ENCODE data around the gene TEAD1.
"Not testable (repeated sequence)": the region's sequence is repeated elsewhere in the genome, so short reads cannot be mapped to it uniquely, and the experiment has no call there.

TEAD1 gene

DNA sequence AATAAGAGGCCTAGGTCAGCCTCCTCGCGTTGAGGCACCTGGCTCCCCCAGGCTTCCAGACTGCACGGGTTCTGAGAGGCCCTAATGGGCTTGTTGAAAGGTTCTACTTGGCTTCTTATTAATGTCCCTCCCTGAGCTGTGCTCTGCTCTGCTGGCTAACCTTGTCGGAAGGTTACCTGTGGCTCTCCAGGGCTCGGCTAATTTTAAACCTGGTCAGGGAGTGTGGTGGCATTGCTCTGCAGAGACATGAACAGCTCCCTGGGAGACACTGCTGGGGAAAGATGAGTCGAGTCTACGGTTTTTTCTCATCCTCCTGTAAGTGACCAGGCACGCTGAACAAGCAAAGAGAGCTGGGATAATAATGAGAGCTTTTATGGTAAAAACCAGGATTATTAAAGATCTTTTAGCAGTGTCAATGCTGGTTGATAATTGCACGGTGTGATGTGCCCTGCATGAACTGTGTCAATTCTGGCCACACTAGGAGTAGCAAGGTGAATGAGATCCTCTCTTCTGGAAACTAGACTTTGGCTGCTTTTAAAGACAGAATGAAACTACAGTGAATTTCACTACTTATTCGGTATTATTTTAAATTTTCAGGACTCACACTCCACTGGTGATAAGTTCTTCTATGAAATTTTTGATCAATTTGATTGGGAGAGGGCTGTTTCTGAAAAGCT lies 70.7 kb downstream of the TEAD1 start:
- DNase-seq, result no peak

DNA sequence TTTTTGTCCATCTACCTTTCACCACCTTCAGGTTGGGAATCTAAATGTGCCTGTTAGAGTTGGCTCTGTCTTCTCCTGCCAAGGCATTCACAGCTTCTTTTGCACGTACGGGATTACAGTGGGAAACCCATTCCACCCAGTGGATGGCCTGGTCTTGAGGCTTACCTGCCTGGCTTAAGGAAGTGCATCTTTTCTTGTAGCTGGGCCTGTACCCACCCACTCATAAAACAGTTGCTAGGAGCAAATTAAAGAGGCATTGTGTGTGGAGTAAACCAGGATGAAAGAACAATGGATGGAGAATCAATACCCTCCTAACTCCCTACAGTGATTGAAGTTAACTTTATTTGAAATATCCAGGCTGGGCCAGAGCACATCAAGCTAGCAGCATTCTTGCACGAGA lies 71.6 kb downstream of the TEAD1 start:
- no peak for DNase-seq

DNA sequence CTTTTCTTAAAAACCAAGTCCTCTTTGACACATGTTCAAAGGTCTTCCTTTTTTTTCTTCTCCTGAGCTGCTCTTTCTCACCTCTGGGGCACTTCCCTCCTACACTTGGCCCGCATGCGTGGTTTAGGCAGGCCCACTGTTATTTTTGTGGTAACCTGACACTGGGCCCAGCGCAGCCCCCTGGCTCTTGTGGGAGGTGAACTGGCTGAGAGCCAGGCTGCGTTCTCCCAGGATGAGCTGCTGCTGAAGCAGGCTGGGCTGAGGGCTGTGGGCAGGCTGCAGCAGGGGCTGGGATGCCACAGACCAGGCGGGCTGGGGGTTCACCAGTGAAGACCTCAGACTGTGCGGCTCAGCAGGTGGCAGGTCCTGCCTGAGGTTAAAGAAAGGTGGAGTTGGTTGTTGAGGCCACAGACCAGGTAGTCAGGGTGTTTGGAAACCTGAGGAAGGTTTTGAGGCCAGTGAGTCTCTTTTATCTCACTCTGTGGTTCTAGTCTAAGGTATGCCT lies 72.4 kb downstream of the TEAD1 start:
- no peak for DNase-seq

DNA sequence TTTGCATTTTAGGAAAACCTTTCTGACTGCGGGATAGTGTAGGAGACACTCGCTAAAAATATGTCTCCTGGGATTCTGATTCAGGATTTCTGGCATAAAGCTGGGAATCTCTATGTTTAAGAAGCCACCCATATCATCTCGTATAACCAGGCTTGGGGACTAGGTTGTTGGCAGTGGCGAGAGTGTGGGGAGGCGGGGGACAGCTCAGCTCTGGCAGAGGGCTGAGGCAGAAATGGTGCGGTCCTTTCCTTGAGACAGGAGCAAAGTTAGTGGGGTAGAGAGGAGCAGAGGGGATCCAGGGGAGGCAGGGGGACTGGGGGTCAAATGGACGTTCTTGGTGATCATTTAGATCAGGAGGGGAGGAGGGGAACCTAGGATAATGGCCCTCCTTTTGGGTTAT lies 74.3 kb downstream of the TEAD1 start:
- no peak for DNase-seq

DNA sequence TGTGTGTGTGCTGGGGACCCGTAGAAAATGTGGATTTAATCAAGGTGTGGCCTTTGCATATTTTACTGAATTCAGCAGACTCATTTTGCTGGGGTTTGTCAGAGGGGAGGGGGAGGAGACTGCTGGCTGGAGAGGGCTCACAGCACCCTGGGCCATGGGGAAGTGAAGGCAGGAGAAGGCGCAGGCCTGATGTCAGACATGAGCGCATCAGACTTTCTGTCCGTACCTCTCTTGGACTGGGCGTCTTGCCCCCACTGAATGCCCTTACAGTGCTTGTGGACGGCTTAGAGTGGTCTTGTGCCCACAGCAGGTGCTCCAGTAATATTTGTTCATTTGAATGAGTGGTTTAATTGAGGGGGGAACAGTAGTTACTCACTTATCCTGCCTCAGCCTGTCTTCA lies 75.2 kb downstream of the TEAD1 start:
- no peak for DNase-seq

DNA sequence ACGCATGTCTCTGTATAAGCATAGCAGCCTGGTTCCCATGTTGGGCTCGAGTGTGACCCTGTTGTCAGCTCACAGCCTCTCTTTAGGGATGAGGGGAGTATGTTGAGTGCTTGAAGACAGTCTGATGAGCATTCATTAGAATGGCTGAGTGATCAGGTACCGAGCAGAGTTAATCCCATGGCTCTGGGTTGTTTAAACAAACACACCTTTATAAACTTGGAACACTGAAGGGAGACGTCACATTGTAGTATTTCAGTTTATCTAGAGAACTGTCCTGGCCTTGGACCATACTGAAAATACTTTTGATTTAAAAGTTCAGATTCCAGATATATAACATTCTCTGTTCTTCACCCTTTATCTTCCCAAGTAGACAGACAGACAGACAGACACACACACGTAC lies 76.0 kb downstream of the TEAD1 start:
- DNase-seq, result no peak

DNA sequence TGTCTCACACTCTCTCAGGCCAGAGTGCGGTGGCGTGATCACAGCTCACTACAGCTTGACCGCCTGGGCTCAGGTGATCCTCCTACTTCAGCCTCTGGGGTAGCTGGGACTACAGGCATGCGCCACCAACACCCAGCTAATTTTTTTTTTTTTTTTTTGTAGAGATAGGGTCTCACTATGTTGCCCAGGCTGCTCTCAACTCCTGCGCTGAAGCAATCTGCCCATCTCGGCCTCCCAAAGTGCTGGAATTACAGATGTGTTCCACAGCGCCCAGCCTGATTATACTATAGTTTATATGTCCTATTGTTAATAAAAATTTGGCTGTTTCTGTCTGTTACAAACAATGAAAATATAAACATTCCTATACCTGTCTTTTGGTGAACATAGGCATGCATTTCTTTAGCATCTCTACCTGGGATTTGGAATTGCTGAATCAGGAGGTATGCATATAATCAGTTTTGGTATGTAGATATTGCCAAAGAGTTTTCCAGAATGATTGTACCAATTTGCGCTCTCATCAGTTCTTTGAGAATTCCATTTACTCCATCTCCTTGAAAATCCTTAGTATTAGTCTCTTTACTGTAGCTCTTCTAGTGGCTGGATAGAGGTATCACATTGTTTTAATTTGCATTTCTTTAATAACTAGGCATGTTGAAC lies 78.8 kb downstream of the TEAD1 start:
- no peak for DNase-seq

DNA sequence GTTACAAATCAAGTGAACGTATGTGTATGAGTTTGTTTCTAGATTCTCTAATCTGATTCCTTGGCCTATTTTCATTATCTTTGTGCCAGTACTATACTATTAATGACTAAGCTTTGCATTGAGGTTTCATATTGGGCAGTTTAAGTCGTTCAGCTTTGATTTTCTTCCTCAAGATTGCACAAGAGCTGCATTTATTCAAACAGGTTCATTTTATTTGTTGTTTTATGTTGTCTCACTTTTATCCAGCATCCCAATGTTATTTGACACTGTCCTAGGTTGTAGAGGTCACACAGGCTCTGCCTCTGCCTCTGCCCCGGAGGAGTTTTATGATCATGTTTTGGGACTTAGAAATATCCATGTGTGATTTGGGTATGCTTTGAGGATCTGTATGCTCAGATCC lies 79.8 kb downstream of the TEAD1 start:
- DNase-seq, result no peak

DNA sequence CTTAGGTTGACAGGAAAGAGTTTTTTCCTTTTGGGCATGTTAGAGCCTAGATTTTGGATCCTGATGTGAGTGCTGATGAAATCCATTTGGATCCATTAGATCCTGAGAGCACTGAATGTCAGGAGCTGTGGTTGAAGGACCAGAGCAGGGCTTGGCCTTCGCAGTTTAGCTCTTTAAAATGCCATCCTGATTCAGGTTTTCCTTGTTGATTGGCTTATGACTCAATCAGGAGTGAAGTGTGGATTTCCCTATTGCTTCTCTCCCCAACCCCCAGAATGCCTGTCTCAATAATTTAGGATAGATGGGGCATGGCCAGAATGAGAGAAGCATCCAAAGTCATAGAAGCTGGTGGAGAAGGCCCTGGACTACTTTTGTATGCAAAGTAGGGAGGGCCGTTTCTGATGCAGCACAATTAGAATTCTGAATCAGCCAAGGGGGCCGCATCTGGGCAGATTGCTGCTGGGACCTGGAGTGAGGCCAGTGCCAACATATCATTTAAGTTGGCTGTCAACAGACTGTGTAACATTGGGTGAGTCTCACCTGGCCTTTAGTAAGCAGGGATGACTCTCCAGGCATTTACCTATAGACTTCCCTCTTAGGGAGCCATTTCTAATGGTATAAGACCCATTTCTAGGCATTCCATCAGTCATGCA lies 80.5 kb downstream of the TEAD1 start:
- no peak for DNase-seq

DNA sequence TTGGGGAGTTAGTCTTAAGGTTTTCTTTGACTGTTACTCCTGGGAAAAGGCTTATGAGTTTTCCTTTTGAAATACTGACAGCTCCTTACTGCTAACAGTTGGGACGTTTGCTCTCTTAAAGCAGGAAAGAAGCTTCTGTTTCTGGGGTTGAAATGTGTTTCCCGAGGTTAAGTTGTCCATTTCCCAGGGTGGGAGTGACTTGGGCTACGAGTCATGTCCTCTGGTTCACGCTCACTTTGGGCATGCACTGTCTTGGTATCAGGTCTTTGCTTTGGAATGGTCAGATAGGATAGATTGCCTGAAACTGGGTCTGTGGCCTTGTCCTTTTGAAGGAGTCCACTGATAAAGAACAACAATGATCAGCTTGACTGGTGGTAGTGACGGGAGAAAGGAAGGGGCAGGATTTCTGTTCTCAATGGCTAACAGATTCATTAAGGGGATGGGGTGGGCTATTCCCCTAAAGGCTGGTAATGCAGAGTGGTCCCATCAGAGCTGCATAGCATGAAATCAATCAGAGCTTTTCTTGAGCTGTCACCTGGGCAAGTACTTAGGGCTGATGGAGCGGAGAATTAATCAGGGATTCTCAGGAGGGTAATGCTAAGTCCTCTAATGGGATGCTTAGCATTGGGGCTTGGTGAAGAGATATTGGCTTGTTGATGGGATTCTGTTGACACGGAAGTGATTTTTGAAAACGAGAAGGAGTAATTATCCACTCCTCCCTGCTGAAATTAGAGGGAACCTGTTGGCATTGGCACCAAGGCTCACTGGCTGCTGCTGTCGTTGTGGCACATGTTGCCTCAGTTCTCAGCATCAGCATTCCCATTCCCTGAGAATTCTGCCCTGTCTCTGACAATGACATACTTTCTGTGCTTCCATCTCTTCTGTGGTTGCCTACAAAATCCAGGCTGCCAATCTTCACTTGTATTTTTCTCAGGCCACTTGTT lies 81.6 kb downstream of the TEAD1 start:
- DNase-seq, result no peak

DNA sequence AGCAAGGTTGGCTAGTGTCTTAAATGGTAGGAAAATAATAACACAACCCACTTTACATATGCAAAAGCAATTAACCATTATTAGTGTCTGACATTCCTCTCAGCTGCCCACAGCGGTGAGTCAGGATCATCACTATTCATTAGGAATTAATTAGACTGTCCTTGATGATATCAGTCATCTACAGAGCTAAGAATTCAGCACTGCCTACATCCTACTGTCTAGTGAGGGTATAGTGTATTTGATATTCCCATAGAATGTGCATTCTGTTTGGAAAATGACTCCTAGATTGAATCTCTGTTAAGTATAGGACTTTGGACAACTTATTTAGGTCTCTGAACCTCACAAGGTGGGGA lies 82.2 kb downstream of the TEAD1 start:
- DNase-seq, result no peak

DNA sequence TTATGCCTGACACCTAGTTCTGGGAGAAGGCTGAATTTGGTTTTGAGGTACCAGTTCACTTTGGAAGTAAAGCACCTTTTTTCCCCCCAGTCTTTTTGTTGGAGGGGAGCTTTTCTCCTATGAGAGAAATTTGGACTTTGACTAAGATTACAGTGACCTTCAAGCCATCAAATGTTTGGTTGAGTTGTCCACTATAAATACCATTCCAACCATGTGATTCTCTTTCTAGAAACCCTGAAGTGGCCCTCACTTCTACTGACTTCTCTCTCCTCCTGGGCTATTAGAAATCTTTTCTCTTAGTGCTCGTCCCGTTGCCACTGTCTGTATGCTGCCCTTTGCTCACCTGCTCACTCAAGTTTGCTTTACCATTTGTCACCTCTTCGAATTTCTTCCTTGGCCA lies 82.6 kb downstream of the TEAD1 start:
- no peak for DNase-seq

DNA sequence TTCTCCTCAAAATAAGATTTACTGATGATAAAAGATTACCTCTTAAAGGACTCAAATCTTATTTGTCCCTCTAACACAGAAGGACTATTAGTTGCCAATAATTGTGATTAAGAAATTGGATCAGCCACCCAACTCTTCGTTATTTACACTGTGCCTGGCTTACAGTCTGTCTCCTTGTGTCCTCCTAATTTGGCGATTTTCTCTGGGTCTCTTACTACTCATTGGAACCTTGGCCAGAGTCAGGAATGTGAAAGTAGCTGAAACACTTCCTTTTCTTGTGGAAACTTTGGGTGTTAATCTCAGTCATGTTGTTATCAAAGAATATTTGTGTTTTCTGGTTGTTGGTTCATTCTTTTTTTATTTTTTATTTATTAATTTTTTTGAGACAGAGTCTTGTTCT lies 83.2 kb downstream of the TEAD1 start:
- DNase-seq, result no peak

DNA sequence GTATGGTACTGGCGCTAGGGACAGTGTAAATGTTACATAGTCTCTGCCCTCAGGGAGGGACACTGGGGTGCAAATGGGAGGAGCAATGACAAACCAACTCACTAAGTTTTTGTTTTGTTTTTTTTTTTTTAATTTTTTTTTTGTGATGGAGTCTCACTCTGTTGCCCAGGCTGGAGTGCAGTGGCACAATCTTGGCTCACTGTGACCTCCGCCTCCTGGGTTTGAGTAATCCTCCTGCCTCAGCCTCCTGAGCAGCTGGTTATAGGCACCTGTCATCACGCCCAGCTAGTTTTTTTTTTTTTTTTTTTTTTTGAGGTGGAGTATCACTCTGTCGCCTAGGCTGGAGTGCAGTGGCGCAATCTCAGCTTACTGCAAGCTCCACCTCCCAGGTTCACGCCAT lies 83.9 kb downstream of the TEAD1 start:
- DNase-seq, result not testable (repeated sequence)

DNA sequence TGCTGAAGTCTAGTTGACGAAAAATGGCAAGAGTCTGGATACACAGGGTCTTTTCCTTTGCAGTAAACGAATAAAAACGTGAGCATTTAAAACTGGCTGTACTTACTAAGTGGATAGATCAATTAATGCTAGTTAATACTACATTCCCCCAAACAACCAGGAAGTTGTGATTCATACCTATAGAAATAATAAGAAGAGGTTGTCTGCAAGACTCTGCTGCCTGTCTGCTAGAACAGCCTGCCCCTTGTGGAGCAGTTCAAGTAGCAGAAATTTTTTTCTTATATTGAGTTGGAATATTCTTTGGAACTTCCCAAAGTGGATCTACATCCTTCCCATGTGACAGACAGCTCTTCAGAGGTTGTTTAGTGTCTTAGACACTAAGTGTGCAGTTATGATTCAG lies 86.8 kb downstream of the TEAD1 start:
- DNase-seq, result no peak

DNA sequence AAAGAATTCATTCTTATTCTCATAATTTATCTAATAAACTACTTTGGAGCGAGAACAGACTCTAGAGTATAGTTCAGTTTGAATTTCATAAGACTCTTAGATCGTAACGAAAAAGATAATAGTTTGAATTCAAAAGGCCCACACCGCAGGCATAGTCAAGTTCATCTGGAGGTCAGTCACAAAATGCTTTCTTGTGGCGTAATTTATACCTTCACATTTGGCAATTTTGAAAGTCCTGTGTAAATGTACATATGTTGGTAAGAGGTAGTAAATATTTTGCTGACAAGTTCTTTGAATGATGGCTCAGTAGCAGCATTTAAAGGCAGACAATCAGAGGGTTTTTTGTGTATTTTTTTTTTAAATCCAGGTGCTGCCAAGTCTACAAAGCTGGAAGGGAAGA lies 88.1 kb downstream of the TEAD1 start:
- no peak for DNase-seq

DNA sequence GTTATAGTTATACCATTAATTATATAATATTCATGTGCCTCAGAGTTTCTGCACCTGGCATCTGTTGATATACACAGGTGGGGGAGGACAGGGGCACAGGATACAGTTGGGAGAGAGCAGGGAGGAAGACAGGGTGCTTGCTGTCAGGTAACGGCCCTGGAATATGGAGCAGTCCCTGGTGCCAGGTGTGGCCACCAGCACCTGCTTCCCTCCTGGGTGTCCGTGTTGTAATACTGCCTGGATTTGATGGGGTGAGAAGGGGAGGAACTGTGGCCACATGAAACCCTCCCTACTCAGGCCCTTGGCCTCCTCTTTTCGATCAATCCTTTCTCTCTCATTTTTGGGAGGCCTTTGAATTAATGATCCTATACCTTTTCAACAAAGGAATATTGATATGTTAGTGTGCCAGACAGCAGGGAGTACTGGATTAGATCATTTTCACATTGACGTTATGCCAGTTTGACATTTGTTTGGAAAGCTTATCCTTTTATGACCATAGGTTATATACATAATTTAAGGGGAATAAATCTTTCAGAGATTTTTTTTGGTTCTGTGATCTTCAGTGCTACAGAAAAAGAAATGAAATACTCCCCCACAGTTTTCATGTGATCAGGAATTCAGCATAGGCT lies 88.6 kb downstream of the TEAD1 start:
- no peak for DNase-seq

DNA sequence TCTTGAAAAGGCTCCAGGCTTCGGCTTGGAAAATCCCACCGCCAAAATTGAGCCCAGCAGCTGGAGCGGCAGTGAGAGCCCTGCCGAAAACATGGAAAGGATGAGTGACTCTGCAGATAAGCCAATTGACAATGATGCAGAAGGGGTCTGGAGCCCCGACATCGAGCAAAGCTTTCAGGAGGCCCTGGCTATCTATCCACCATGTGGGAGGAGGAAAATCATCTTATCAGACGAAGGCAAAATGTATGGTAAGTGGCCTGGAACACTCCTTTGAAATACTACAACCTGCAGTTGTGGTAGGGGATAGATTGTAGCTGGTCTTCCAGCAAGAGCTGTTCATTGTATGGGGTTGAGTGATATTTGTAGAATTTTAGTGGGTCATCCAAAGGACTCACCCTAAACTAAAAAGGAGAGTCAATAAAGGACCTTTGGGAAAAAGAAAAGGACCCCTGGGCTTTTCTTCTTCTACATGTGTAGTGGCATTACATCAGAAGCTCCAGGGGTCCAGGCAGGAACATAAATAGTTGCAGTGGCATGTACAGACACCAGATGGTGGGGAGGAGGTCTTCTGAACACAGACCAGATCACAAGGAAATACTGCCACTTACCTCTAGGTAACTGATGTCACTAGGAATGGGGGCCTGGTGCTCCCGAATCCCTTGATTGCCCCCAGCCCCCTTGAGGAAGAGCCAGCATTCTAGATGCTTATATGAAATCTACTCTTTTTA lies 90.1 kb downstream of the TEAD1 start:
- DNase-seq, result no peak

DNA sequence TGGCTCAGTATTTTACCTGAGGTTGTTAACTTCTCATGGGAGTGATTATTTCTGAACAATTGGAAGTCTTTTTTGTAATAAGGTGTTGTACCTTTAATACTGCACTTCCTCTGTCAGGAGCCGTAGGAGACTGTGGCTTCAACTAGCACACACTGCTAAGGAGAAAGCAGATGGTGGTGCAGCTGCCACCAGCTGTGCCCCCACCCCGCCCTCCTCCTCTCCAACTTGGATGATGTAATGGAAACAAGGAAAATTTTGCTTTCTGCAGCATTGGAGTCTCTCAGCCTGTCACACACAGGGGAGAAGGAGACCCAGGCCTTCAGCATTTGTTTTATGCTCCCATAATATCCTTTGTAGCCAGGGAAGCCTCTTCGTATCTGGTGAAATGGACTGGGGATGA lies 91.2 kb downstream of the TEAD1 start:
- DNase-seq, result no peak

DNA sequence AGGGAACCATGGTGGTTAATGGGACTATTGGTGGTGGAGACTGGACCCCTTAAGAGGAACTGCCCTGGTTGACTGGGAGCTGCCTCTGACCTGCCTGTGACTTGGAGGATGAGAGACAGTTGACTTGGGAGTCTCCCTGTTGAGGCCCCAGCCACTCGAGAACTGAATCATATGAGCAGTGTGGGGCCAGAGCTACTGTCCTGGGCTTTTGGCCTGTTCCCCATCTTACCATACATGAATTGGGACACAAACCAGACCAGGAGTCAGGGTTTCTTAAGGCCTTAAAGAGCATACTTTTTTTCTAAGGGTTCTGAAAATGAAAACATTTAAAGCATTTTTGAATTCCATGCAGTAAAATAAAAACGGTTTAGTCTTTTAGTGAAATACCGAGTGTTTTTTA lies 92.8 kb downstream of the TEAD1 start:
- DNase-seq, result no peak

DNA sequence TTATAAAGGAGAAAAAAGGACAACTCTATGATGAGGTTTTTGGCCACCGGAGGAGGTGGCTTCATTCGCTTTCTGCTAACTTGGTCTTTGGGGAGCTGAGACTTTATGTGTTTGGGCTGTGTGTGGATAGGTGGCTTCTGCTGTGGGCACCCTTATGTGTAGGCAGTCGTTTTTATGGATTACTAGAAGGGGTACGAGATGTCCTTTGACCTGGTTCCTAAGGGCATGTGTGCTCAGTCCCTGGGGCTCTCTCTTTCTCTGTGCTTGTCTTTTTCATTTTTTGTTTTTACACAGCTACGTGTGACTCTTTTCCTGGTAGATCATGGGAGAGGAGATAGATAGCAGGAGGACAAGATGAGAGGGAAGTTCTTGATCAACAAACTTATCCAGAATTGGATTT lies 93.4 kb downstream of the TEAD1 start:
- no peak for DNase-seq

All from stimulated activated CD8-positive, alpha-beta memory T cell treated with anti-CD3 and anti-CD28 coated beads, Interleukin-4, amount 100 ng/mL, for 48 hours (primary cell).